ENCODE data around the gene CEP41. TPM values are rescaled to one million over a fixed set of nuclear protein-coding genes. Genes with fewer than 3 reads are reported as not detected.

CEP41 gene
- total RNA-seq, 1 donor from 2014 or later, result 16.4 TPM

DNA sequence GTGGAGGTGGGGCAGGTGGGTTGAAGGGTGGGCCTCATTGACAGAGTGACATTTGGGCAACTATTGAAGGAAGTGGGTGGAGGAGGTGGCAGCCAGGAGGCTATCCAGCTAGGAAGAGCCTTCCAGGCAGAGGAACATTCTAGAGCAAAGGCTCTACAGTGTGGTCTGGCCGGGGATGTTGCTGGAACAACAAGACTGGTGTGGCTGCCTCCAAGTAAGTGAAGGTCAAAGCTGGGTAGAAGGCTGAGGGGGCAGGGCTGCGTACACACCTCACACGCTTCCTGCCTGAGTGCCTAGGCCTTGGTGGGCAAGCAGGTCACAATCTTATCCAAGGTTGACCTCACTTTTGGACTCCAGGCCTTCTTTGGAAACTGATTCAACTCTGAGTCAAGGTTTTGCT lies 53.9 kb downstream of the CEP41 start:
- Mint-ChIP-seq H3K4me1 (ENCODE audit: unreplicated experiment) (peaks cover 22% of the 10 kb centered on the region), H3K9me3 (ENCODE audit: unreplicated experiment) (peaks cover 3% of the 10 kb centered on the region), H3K27ac (ENCODE audit: unreplicated experiment) (no peak overlapping the region), H3K36me3 (ENCODE audit: unreplicated experiment) (no peaks in the 10 kb centered on the region), H3K4me3 (ENCODE audit: unreplicated experiment) (no peak overlapping the region), H3K27me3 (ENCODE audit: unreplicated experiment) (no peaks in the 10 kb centered on the region)
- DNase-seq (ENCODE audit: extremely low spot score, unreplicated experiment), result no peak
- TF ChIP-seq, protein P1, sequence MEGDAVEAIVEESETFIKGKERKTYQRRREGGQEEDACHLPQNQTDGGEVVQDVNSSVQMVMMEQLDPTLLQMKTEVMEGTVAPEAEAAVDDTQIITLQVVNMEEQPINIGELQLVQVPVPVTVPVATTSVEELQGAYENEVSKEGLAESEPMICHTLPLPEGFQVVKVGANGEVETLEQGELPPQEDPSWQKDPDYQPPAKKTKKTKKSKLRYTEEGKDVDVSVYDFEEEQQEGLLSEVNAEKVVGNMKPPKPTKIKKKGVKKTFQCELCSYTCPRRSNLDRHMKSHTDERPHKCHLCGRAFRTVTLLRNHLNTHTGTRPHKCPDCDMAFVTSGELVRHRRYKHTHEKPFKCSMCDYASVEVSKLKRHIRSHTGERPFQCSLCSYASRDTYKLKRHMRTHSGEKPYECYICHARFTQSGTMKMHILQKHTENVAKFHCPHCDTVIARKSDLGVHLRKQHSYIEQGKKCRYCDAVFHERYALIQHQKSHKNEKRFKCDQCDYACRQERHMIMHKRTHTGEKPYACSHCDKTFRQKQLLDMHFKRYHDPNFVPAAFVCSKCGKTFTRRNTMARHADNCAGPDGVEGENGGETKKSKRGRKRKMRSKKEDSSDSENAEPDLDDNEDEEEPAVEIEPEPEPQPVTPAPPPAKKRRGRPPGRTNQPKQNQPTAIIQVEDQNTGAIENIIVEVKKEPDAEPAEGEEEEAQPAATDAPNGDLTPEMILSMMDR (IDR thresholded peaks at IDR 0.05), result no peak

DNA sequence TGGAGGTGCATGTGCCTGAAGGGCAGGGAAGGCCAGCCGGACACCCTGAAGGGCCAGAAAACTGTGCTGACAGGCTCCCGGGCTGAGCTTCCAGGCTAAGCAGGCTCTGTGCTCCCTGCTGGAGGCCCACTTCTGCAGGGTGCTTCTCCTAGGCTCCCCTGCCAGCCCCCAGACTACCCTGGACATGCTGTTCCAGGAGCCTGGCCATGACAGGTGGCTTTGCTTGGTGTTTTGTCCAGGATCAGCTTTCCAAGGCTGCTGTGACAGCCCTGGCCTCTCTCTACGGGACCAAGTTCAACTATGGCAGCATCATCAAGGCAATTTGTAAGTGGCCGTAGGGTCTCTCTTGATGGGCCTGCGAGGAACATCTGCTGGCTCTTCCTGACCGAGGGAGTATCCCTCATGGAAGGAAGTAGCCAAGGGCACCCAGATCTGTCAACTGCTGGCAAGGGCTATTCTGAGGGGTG lies 55.2 kb downstream of the CEP41 start:
- Mint-ChIP-seq H3K27me3 (ENCODE audit: unreplicated experiment) (no peaks in the 10 kb centered on the region), H3K27ac (ENCODE audit: unreplicated experiment) (no peak overlapping the region), H3K4me3 (ENCODE audit: unreplicated experiment) (no peak overlapping the region), H3K36me3 (ENCODE audit: unreplicated experiment) (no peaks in the 10 kb centered on the region), H3K4me1 (ENCODE audit: unreplicated experiment) (peaks cover 20% of the 10 kb centered on the region), H3K9me3 (ENCODE audit: unreplicated experiment) (peaks cover 3% of the 10 kb centered on the region)
- DNase-seq (ENCODE audit: extremely low spot score, unreplicated experiment), result peak; percentile 66
- TF ChIP-seq, protein P1 (IDR thresholded peaks at IDR 0.05), result no peak

DNA sequence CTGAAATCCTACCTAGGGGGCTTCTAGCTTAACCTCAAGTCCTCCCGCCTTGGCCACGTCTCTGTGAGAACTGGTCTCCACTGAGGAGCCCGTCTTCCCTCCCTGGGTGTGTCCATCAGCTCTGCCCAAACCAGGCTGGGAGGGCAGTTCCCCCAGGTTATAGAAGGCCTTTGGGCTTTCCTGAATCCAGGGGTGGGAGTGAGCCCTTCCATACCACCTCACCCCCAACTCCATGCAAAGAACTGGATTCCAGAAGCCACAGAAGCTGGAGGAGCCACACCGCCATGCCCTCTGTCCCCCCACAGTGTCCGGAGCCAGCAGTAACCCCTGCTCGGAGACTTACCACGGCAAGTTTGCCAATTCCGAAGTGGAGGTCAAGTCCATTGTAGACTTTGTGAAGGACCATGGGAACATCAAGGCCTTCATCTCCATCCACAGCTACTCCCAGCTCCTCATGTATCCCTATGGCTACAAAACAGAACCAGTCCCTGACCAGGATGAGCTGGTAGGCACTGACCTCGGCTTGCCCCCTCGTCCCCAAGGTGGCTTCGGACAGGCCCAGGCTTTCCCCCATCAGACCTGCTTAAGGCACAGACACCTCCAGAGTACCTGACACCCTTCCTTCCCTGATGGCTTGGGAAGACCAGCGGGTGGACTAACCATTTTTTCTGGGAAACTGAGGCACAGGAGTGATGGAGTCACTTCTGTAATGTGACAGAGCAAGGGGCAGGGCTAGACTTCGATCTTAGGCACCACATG lies 55.8 kb downstream of the CEP41 start:
- TF ChIP-seq, protein P1 (IDR thresholded peaks at IDR 0.05), result no peak
- peak; percentile 49 for DNase-seq (ENCODE audit: extremely low spot score, unreplicated experiment)
- H3K27me3 Mint-ChIP-seq (ENCODE audit: unreplicated experiment), result no peaks in the 10 kb centered on the region
- peaks cover 26% of the 10 kb centered on the region for H3K4me1 Mint-ChIP-seq (ENCODE audit: unreplicated experiment)
- H3K9me3 Mint-ChIP-seq (ENCODE audit: unreplicated experiment), result peaks cover 3% of the 10 kb centered on the region
- H3K4me3 Mint-ChIP-seq (ENCODE audit: unreplicated experiment), result no peak overlapping the region
- no peak overlapping the region for H3K27ac Mint-ChIP-seq (ENCODE audit: unreplicated experiment)
- no peaks in the 10 kb centered on the region for H3K36me3 Mint-ChIP-seq (ENCODE audit: unreplicated experiment)

DNA sequence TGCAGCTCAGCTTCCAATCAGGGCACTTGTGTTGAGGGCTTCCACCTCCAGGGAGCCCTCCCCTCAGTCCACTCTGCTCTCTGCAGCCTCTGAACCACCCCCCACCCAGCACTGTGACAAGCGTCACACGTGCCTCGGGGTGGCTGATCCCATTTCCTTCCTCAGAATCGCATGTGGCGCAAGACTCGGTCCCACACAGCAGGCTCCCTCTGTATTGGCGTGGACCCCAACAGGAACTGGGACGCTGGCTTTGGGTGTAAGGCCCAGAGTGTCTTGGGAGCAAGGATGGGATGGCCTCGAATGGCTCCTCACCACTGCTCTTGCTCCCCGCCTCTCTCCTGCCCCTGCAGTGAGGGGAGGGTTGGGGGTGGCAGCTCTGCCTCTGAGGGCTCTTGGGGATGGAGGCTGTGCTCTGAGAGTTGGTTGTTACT lies 56.4 kb downstream of the CEP41 start:
- Mint-ChIP-seq H3K27ac (ENCODE audit: unreplicated experiment) (no peak overlapping the region), H3K4me3 (ENCODE audit: unreplicated experiment) (no peak overlapping the region), H3K9me3 (ENCODE audit: unreplicated experiment) (peaks cover 3% of the 10 kb centered on the region), H3K4me1 (ENCODE audit: unreplicated experiment) (peaks cover 32% of the 10 kb centered on the region), H3K27me3 (ENCODE audit: unreplicated experiment) (no peaks in the 10 kb centered on the region), H3K36me3 (ENCODE audit: unreplicated experiment) (no peaks in the 10 kb centered on the region)
- TF ChIP-seq, protein P1 (IDR thresholded peaks at IDR 0.05), result no peak
- DNase-seq (ENCODE audit: extremely low spot score, unreplicated experiment), result peak; percentile 77

DNA sequence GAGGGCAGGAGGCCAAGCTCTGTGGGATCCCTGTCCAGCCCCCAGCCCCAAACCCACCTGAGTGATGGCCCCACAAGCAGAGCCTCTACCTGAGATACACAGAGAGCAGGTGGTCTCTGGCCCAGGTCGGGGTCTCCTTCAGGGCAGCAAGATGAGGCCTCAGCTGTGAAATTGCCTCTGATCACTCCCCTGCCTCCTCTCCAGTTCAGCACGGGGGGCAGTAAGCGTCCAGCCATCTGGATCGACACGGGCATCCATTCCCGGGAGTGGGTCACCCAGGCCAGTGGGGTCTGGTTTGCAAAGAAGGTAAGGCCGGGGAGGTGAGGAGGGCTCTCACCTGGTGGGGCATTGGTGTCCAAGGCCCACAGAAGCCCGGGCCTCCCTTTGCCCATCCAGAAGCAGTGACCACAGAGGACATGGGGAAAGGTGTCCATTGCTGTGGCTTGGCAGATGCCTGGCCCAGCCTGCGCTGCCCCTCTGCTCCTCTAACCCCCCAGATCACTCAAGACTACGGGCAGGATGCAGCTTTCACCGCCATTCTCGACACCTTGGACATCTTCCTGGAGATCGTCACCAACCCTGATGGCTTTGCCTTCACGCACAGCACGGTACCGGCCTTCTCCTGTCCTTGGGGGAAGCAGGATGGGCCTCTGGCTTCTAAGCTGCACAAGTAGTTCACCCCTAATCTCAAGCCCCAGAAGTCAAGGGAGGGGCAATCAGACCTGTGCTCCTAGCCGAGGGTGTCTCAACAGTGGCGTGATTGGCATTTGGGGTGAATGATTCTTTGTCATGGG lies 57.4 kb downstream of the CEP41 start:
- H3K27ac Mint-ChIP-seq (ENCODE audit: unreplicated experiment), result no peak overlapping the region
- TF ChIP-seq, protein P1 (IDR thresholded peaks at IDR 0.05), result no peak
- H3K27me3 Mint-ChIP-seq (ENCODE audit: unreplicated experiment), result no peaks in the 10 kb centered on the region
- H3K36me3 Mint-ChIP-seq (ENCODE audit: unreplicated experiment), result no peaks in the 10 kb centered on the region
- no peak overlapping the region for H3K4me3 Mint-ChIP-seq (ENCODE audit: unreplicated experiment)
- no peaks in the 10 kb centered on the region for H3K9me3 Mint-ChIP-seq (ENCODE audit: unreplicated experiment)
- peaks cover 35% of the 10 kb centered on the region for H3K4me1 Mint-ChIP-seq (ENCODE audit: unreplicated experiment)
- peak; percentile 83 for DNase-seq (ENCODE audit: extremely low spot score, unreplicated experiment)
